Measurements from ENCODE around the gene CLDN6. TPM values are rescaled to one million over a fixed set of nuclear protein-coding genes. Genes with fewer than 3 reads are reported as not detected.

The CLDN6 gene
- total and polyA plus RNA-seq, 2 of the 13 experiments (the other 11 are each of a cell fraction or from before 2014, with no cell fraction given) = 5.9 to 7.6 TPM

GRCh38 chr16:3013998-3014690, 3.8 kb downstream of the CLDN6 start (continued):
- TF ChIP-seq, protein P1, sequence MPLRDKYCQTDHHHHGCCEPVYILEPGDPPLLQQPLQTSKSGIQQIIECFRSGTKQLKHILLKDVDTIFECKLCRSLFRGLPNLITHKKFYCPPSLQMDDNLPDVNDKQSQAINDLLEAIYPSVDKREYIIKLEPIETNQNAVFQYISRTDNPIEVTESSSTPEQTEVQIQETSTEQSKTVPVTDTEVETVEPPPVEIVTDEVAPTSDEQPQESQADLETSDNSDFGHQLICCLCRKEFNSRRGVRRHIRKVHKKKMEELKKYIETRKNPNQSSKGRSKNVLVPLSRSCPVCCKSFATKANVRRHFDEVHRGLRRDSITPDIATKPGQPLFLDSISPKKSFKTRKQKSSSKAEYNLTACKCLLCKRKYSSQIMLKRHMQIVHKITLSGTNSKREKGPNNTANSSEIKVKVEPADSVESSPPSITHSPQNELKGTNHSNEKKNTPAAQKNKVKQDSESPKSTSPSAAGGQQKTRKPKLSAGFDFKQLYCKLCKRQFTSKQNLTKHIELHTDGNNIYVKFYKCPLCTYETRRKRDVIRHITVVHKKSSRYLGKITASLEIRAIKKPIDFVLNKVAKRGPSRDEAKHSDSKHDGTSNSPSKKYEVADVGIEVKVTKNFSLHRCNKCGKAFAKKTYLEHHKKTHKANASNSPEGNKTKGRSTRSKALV (CRISPR knock-in tag; IDR thresholded peaks at IDR 0.05) = 0 out of 2 replicates have a peak, but pooled peaks have one; percentile 24
- TF ChIP-seq NR2F6 (IDR thresholded peaks at IDR 0.05) = no peak
- TF ChIP-seq NR2F6 (CRISPR knock-in tag; IDR thresholded peaks at IDR 0.05) = 0 out of 2 replicates have a peak, but pooled peaks have one; percentile 18

DNA sequence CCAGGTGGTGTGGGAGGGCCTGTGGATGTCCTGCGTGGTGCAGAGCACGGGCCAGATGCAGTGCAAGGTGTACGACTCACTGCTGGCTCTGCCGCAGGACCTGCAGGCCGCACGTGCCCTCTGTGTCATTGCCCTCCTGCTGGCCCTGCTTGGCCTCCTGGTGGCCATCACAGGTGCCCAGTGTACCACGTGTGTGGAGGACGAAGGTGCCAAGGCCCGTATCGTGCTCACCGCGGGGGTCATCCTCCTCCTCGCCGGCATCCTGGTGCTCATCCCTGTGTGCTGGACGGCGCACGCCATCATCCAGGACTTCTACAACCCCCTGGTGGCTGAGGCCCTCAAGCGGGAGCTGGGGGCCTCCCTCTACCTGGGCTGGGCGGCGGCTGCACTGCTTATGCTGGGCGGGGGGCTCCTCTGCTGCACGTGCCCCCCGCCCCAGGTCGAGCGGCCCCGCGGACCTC, 4.5 kb downstream of the CLDN6 start:
- DNase-seq (ENCODE audit: low spot score) (no peak), ATAC-seq (peak; percentile 52), FAIRE-seq (no peak)
- Histone ChIP-seq H3K79me2 (ENCODE audit: insufficient read depth, low read length) (no peaks in the 10 kb centered on the region), H3K27me3 (ENCODE audit: control insufficient read depth in 1 of 2, insufficient read depth in 2 of 2, low read length in 2 of 2) (peaks cover 7 to 22% of the 10 kb centered on the region in 2 experiments; a peak in 4 of 5 replicates), H3K4me3 (replicated peaks in 1 of 3; ENCODE audit: insufficient read depth in 1 of 3, low read depth in 2 of 3, low read length in 3 of 3) (peak overlapping the region in 1 of 3 experiments; percentile 40; a peak in 1 of 6 replicates), H3K4me2 (ENCODE audit: low read depth, low read length) (peak overlapping the region; percentile 55), H2AFZ (ENCODE audit: low read length) (no peak overlapping the region), H3K36me3 (replicated peaks in 1 of 2; ENCODE audit: control insufficient read depth in 1 of 2, insufficient read depth in 2 of 2, low read length in 2 of 2) (no peaks in the 10 kb centered on the region), H3K9ac (ENCODE audit: insufficient read depth, low read depth, low read length) (no peak overlapping the region), H3K4me1 (ENCODE audit: insufficient read depth, low read length) (peaks cover 98% of the 10 kb centered on the region), H4K20me1 (ENCODE audit: insufficient read depth, low read length) (no peaks in the 10 kb centered on the region), H3K9me3 (ENCODE audit: low read length) (no peaks in the 10 kb centered on the region), H3K27ac (ENCODE audit: extremely low read length, insufficient read depth, low read length) (no peak overlapping the region)
- in situ Hi-C loops (cut with HindIII; ENCODE audit: extremely low pct_ligation_motif_present, low pct_unique_long_range_greater_than_20kb) (no loop called here), intact Hi-C loops (cut with micrococcal nuclease; ENCODE audit: unreplicated experiment) (no loop called here)
- POLR2A ChIA-PET = interaction anchor here (14.2 to 18.8 kb wide), 2 partner anchors 5 to 9 kb away, joined by 750 read pairs; partner anchors contain the start of genes CLDN6, CLDN9, HCFC1R1 and THOC6
- WGBS (ENCODE audit: low lambda C conversion rate) = 13% methylated on average over 3 of the region's 27 CpGs
- CTCF ChIA-PET (ENCODE audit: low intra/inter-chr PET ratio, low total read pairs) = no interaction called here
- no TSS peak for BruUV-seq (replicated peaks)
- TF ChIP-seq SNAI1 (CRISPR knock-in tag; IDR thresholded peaks at IDR 0.05; ENCODE audit: borderline replicate concordance) (no peak), ASH2L (IDR thresholded peaks at IDR 0.05; ENCODE audit: insufficient read length, low read depth, low read length) (no peak), ZNF232 (CRISPR knock-in tag; IDR thresholded peaks at IDR 0.05; ENCODE audit: borderline replicate concordance) (no peak), ZBTB38 (CRISPR knock-in tag; IDR thresholded peaks at IDR 0.05) (peak; percentile 41; the same call in 1 of the 2 replicates), SETDB1 (CRISPR knock-in tag; IDR thresholded peaks at IDR 0.05; ENCODE audit: borderline replicate concordance) (no peak), ZSCAN25 (CRISPR knock-in tag; IDR thresholded peaks at IDR 0.05) (no peak), ZNF549 (CRISPR knock-in tag; IDR thresholded peaks at IDR 0.05) (no peak), ELK4 (CRISPR knock-in tag; IDR thresholded peaks at IDR 0.05; ENCODE audit: borderline replicate concordance) (no peak), ZBTB20 (CRISPR knock-in tag; IDR thresholded peaks at IDR 0.05; ENCODE audit: borderline replicate concordance, low read depth) (no peak), NONO (IDR thresholded peaks at IDR 0.05) (no peak), NONO (CRISPR knock-in tag; conservative IDR thresholded peaks at IDR 0.05) (0 out of 2 replicates have a peak, but pooled peaks have one; percentile 24), ZNF207 (IDR thresholded peaks at IDR 0.05; ENCODE audit: borderline replicate concordance) (no peak), ZC3H13 (CRISPR knock-in tag; IDR thresholded peaks at IDR 0.05) (peak; percentile 26; the same call in 1 of the 2 replicates)
- TF ChIP-seq, protein P2, sequence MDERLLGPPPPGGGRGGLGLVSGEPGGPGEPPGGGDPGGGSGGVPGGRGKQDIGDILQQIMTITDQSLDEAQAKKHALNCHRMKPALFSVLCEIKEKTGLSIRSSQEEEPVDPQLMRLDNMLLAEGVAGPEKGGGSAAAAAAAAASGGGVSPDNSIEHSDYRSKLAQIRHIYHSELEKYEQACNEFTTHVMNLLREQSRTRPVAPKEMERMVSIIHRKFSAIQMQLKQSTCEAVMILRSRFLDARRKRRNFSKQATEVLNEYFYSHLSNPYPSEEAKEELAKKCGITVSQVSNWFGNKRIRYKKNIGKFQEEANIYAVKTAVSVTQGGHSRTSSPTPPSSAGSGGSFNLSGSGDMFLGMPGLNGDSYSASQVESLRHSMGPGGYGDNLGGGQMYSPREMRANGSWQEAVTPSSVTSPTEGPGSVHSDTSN (CRISPR knock-in tag; IDR thresholded peaks at IDR 0.05) = no peak
- TF ChIP-seq, protein P3, sequence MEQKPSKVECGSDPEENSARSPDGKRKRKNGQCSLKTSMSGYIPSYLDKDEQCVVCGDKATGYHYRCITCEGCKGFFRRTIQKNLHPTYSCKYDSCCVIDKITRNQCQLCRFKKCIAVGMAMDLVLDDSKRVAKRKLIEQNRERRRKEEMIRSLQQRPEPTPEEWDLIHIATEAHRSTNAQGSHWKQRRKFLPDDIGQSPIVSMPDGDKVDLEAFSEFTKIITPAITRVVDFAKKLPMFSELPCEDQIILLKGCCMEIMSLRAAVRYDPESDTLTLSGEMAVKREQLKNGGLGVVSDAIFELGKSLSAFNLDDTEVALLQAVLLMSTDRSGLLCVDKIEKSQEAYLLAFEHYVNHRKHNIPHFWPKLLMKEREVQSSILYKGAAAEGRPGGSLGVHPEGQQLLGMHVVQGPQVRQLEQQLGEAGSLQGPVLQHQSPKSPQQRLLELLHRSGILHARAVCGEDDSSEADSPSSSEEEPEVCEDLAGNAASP (CRISPR knock-in tag; IDR thresholded peaks at IDR 0.05; ENCODE audit: borderline replicate concordance) = no peak
